HG03196 (cell line): Measurements from ENCODE around the gene CSAD.
"Not testable (repeated sequence)": the region's sequence is repeated elsewhere in the genome, so short reads cannot be mapped to it uniquely, and the experiment has no call there.

ENCODE experiments used
- ATAC-seq: cut with Tn5 transposase; IDR thresholded peaks from one replicate; pipeline ENCODE4 v1.9.1; 2021; ENCODE audit not compliant: unreplicated experiment

The CSAD gene

GRCh38 chr12:53218551-53219291, 38.0 kb upstream of the CSAD start:
- ATAC-seq = no peak

GRCh38 chr12:53217931-53218307, 37.2 kb upstream of the CSAD start:
- no peak for ATAC-seq

GRCh38 chr12:53217051-53217930, 36.6 kb upstream of the CSAD start:
- no peak for ATAC-seq

GRCh38 chr12:53215497-53215896, 34.8 kb upstream of the CSAD start:
- no peak for ATAC-seq

GRCh38 chr12:53214687-53215455, 34.1 kb upstream of the CSAD start:
- no peak for ATAC-seq

- no peak for ATAC-seq
These were observed 33.5 kb upstream of the CSAD start for GRCh38 chr12:53214221-53214620.

- ATAC-seq = no peak
These were observed 32.6 kb upstream of the CSAD start for GRCh38 chr12:53213348-53213747.

GRCh38 chr12:53212931-53213330, 32.2 kb upstream of the CSAD start:
- ATAC-seq = no peak

- ATAC-seq = no peak
These were observed 31.0 kb upstream of the CSAD start for GRCh38 chr12:53211476-53212381.

- no peak for ATAC-seq
These were observed 30.1 kb upstream of the CSAD start for GRCh38 chr12:53210843-53211242.

- no peak for ATAC-seq
These were observed 28.2 kb upstream of the CSAD start for GRCh38 chr12:53208877-53209463.

- ATAC-seq = no peak
These were observed 27.7 kb upstream of the CSAD start for GRCh38 chr12:53208435-53208834.

GRCh38 chr12:53207042-53207441, 26.3 kb upstream of the CSAD start, which contains the start of gene ITGB7:
Gene ITGB7 (minus strand): TSS chr12:53207251. CDS start chr12:53200443, 6,808 bp downstream.
- peak; percentile 44 for ATAC-seq

- ATAC-seq = peak; percentile 63
These were observed 25.2 kb upstream of the CSAD start for GRCh38 chr12:53205747-53206419.

- ATAC-seq = no peak
These were observed 23.6 kb upstream of the CSAD start for GRCh38 chr12:53204351-53204750.

GRCh38 chr12:53202316-53202715, 21.6 kb upstream of the CSAD start:
- not testable (repeated sequence) for ATAC-seq

- no peak for ATAC-seq
These were observed 20.9 kb upstream of the CSAD start for GRCh38 chr12:53201639-53202038.

- no peak for ATAC-seq
These were observed 20.4 kb upstream of the CSAD start for GRCh38 chr12:53201177-53201541.

- ATAC-seq = peak; percentile 50
These were observed 19.9 kb upstream of the CSAD start for GRCh38 chr12:53200458-53201176.
